Measurements from ENCODE around the gene FAM240A.

- TF ChIP-seq CTCF (conservative IDR thresholded peaks at IDR 0.05 in 1 of 2, IDR thresholded peaks at IDR 0.05 in 1 of 2; ENCODE audit: low read depth in 1 of 2, low read length in 2 of 2) (no peak), EZH2 (IDR thresholded peaks at IDR 0.05; ENCODE audit: low read length, missing control alignments) (no peak)
These were observed 8.2 kb upstream of the FAM240A start for GRCh38 chr3:46604127-46604526.

All from fibroblast of lung (primary cell).